BJ (cell line): ENCODE data around the gene ZEB2. TPM values are rescaled to one million over a fixed set of nuclear protein-coding genes. Genes with fewer than 3 reads are reported as not detected.

Experiments
- CTCF ChIA-PET: fragments of 350-600 bp; formaldehyde crosslinking; extraction: SDS; loops from one replicate; lab custom pipeline; 2021; ENCODE audit warnings: antibody characterized with exemption, inconsistent platforms; lab: Yijun Ruan, JAX
- POLR2A ChIA-PET: fragments of 300-600 bp; sonication (Branson Sonifier 250); formaldehyde crosslinking; extraction: SDS; loops from one replicate; lab custom pipeline; 2021; ENCODE audit warnings: antibody characterized with exemption; lab: Charles Lee
- DNase-seq: peaks from one replicate; pipeline ENCODE4 v3.0.0-alpha.2; 2011; ENCODE audit warnings: low read depth
- H3K27me3 ChIP-seq: 2 replicates; pipeline ENCODE4 v1.6.0; 2011; ENCODE audit warnings: low read length; ENCODE audit not compliant: control insufficient read depth, insufficient read depth
- H3K36me3 ChIP-seq: 2 replicates; pipeline ENCODE4 v1.5.1; 2011; ENCODE audit warnings: low read length; ENCODE audit not compliant: control insufficient read depth, insufficient read depth
- H3K4me3 ChIP-seq: 2 replicates; pipeline ENCODE4 v1.5.1; 2011; ENCODE audit warnings: low read depth, mild to moderate bottlenecking, control low read depth, low read length
- CTCF ChIP-seq: IDR thresholded peaks from 2 replicates; pipeline ENCODE4 v1.5.1; 2011; ENCODE audit warnings: low read depth, mild to moderate bottlenecking, control low read depth, inconsistent platforms, low read length, moderate library complexity; ENCODE audit not compliant: insufficient read depth
- polyA plus RNA-seq: library from polyadenylated mRNA; depleted of rRNA; stranded (reverse); fragments of >200 nt; gene quantifications from 2 replicates; pipeline ENCODE4 v1.2.3, GENCODE V29; 2011

The ZEB2 gene
- polyA plus RNA-seq, 1 experiment: 60.2 TPM

- CTCF ChIA-PET: interaction anchor here (0.6 to 1.2 kb wide), 2 partner anchors 9 to 18 kb away, joined by 3 to 5 read pairs; no protein-coding TSS in a partner anchor
- H3K27me3 ChIP-seq: no peaks in the 10 kb centered on the region
- H3K36me3 ChIP-seq: peaks cover 3% of the 10 kb centered on the region
- POLR2A ChIA-PET: interaction anchor here (0.6 kb wide), 1 partner anchor 12 kb away, joined by 6 read pairs; no protein-coding TSS in a partner anchor
- no peak for DNase-seq
- TF ChIP-seq CTCF: no peak
- no peak overlapping the region for H3K4me3 ChIP-seq
These were observed 26.7 kb downstream of the ZEB2 start for GRCh38 chr2:144493027-144493809.

- ChIA-PET CTCF (interaction anchor here (0.7 kb wide), 1 partner anchor 37 kb away, joined by 3 read pairs; no protein-coding TSS in a partner anchor), POLR2A (no interaction called here)
- no peaks in the 10 kb centered on the region for H3K27me3 ChIP-seq
- DNase-seq: no peak
- no peak overlapping the region for H3K4me3 ChIP-seq
- TF ChIP-seq CTCF: no peak
- peaks cover 3% of the 10 kb centered on the region for H3K36me3 ChIP-seq
These were observed 29.1 kb downstream of the ZEB2 start for GRCh38 chr2:144490857-144491256.

- no peak for TF ChIP-seq CTCF
- H3K27me3 ChIP-seq: no peaks in the 10 kb centered on the region
- no peak for DNase-seq
- ChIA-PET CTCF (interaction anchor here (0.7 kb wide), 1 partner anchor 36 kb away, joined by 3 read pairs; no protein-coding TSS in a partner anchor), POLR2A (no interaction called here)
- H3K4me3 ChIP-seq: no peak overlapping the region
- H3K36me3 ChIP-seq: peaks cover 3% of the 10 kb centered on the region
These were observed 29.9 kb downstream of the ZEB2 start for GRCh38 chr2:144490017-144490416.

GRCh38 chr2:144489315-144489916 is 30.5 kb downstream of the ZEB2 start:
- H3K36me3 ChIP-seq: peaks cover 3% of the 10 kb centered on the region
- ChIA-PET POLR2A (no interaction called here), CTCF (interaction anchor here (0.9 kb wide), 1 partner anchor 37 kb away, joined by 3 read pairs; no protein-coding TSS in a partner anchor)
- TF ChIP-seq CTCF: no peak
- DNase-seq: no peak
- H3K27me3 ChIP-seq: no peaks in the 10 kb centered on the region
- no peak overlapping the region for H3K4me3 ChIP-seq
